H1 (cell line): ENCODE results near the gene ECI1. TPM values are rescaled to one million over a fixed set of nuclear protein-coding genes. Genes with fewer than 3 reads are reported as not detected.

Source experiments
- CTCF ChIA-PET: fragments of 300-600 bp; sonication (Branson Sonifier 250); formaldehyde crosslinking; loops from one replicate; lab custom pipeline; 2021; ENCODE audit not compliant: partially characterized antibody; lab: Charles Lee
- POLR2A ChIA-PET: fragments of 300-600 bp; sonication (Branson Sonifier 250); formaldehyde crosslinking; loops from one replicate; lab custom pipeline; 2021; ENCODE audit warnings: inconsistent platforms; ENCODE audit not compliant: partially characterized antibody; lab: Charles Lee
- DNase-seq, 2 experiments: peaks; one replicate each; pipeline versions ENCODE4 v3.0.0 to v3.0.0-alpha.2; 2010 to 2022; ENCODE audit warnings: low spot score in 2 of 2, low read depth in 1 of 2, mixed read lengths in 1 of 2
- FAIRE-seq: peaks from 2 replicates; lab custom pipeline; 2011; peaks lifted over from hg19 to GRCh38; lab: Jason Lieb, UNC
- H2AFZ ChIP-seq: 2 replicates; pipeline ENCODE4 v1.8.1; 2012; ENCODE audit warnings: low read length, inconsistent platforms
- H2AK5ac ChIP-seq: 2 replicates; pipeline ENCODE4 v1.6.1; 2013; ENCODE audit warnings: low read depth, low read length
- H2BK120ac ChIP-seq: replicated peaks from 2 replicates; pipeline ENCODE3; 2013; ENCODE audit warnings: low read depth, low read length, inconsistent platforms
- H2BK12ac ChIP-seq: 2 replicates; pipeline ENCODE4 v1.6.1; 2013; ENCODE audit warnings: low read depth, low read length
- H2BK15ac ChIP-seq: 2 replicates; pipeline ENCODE4 v1.6.1; 2013; ENCODE audit warnings: low read length
- H2BK20ac ChIP-seq: 2 replicates; pipeline ENCODE4 v1.6.1; 2013; ENCODE audit warnings: low read length
- H2BK5ac ChIP-seq: 2 replicates; pipeline ENCODE4 v1.6.1; 2013; ENCODE audit warnings: low read depth, low read length
- H3K14ac ChIP-seq: 2 replicates; pipeline ENCODE4 v1.6.1; 2013; ENCODE audit warnings: inconsistent platforms; ENCODE audit not compliant: insufficient read length
- H3K18ac ChIP-seq: 2 replicates; pipeline ENCODE4 v1.6.1; 2013; ENCODE audit warnings: low read length; ENCODE audit errors: extremely low read depth
- H3K23ac ChIP-seq: 2 replicates; pipeline ENCODE4 v1.6.1; 2013; ENCODE audit warnings: inconsistent platforms; ENCODE audit not compliant: insufficient read length
- H3K23me2 ChIP-seq: 2 replicates; pipeline ENCODE4 v1.6.1; 2013; ENCODE audit warnings: low read depth, low read length
- H3K27ac ChIP-seq: 2 replicates; pipeline ENCODE4 v1.6.1; 2011; ENCODE audit warnings: low read depth, low read length, inconsistent platforms
- H3K27me3 ChIP-seq, 4 experiments: replicated peaks in 1 of 4; 1 replicate in 1 of 4; 2 replicates in 3 of 4; pipeline versions ENCODE4 v1.6.1 to v1.8.1; 2011 to 2013; ENCODE audit warnings: low read length in 3 of 4, mild to moderate bottlenecking in 3 of 4, inconsistent platforms in 2 of 4, mixed read lengths in 2 of 4, moderate library complexity in 1 of 4; ENCODE audit not compliant: control insufficient read depth in 3 of 4, insufficient read depth in 3 of 4; ENCODE audit errors: extremely low read depth in 1 of 4
- H3K36me3 ChIP-seq, 4 experiments: 2 replicates each; pipeline versions ENCODE4 v1.6.1 to v1.8.1; 2011 to 2013; ENCODE audit warnings: mild to moderate bottlenecking in 4 of 4, low read length in 3 of 4, moderate library complexity in 2 of 4, control low read depth in 1 of 4, inconsistent platforms in 1 of 4; ENCODE audit not compliant: insufficient read depth in 4 of 4, control insufficient read depth in 2 of 4
- H3K4ac ChIP-seq: replicated peaks from 2 replicates; pipeline ENCODE3; 2013; ENCODE audit warnings: low read length, low read depth, mixed read lengths, inconsistent platforms; ENCODE audit not compliant: insufficient read length
- H3K4me1 ChIP-seq, 4 experiments: replicated peaks in 1 of 4; 1 replicate in 1 of 4; 2 replicates in 3 of 4; pipeline versions ENCODE4 v1.6.1 to v1.8.1; 2011 to 2013; ENCODE audit warnings: low read length in 3 of 4, inconsistent platforms in 2 of 4, mixed read lengths in 1 of 4; ENCODE audit not compliant: insufficient read depth in 4 of 4, control insufficient read depth in 3 of 4
- H3K4me2 ChIP-seq, 2 experiments: 2 replicates each; pipeline versions ENCODE4 v1.6.1 to v1.8.1; 2011 to 2013; ENCODE audit warnings: low read depth in 2 of 2, low read length in 2 of 2, control low read depth in 1 of 2, inconsistent platforms in 1 of 2, mild to moderate bottlenecking in 1 of 2; ENCODE audit not compliant: insufficient read depth in 1 of 2
- H3K4me3 ChIP-seq, 4 experiments: fragments of 200-600, 300-600 bp in 1 of 4; sonication (generic), shearing (Covaris generic), sonication (Bioruptor Twin) in 1 of 4; 2 replicates each; pipeline versions ENCODE4 v1.5.1 to v1.8.1; 2011 to 2016; ENCODE audit warnings: low read length in 4 of 4, low read depth in 3 of 4, control low read depth in 2 of 4, inconsistent platforms in 2 of 4, mild to moderate bottlenecking in 2 of 4, mixed read lengths in 1 of 4, moderate library complexity in 1 of 4; ENCODE audit not compliant: insufficient read depth in 2 of 4; ENCODE audit errors: extremely low read depth in 1 of 4
- H3K56ac ChIP-seq: replicated peaks from 2 replicates; pipeline ENCODE3; 2013; ENCODE audit warnings: low read depth, mild to moderate bottlenecking, mixed read lengths, low read length, inconsistent platforms; ENCODE audit not compliant: insufficient read length
- H3K79me1 ChIP-seq: 2 replicates; pipeline ENCODE4 v1.6.1; 2013; ENCODE audit warnings: low read depth, low read length, control low read depth
- H3K79me2 ChIP-seq, 2 experiments: 2 replicates each; pipeline versions ENCODE4 v1.6.1 to v1.8.1; 2012 to 2013; ENCODE audit warnings: low read length in 2 of 2, mild to moderate bottlenecking in 2 of 2, inconsistent platforms in 1 of 2; ENCODE audit not compliant: insufficient read depth in 2 of 2, control insufficient read depth in 1 of 2
- H3K9ac ChIP-seq, 4 experiments: replicated peaks in 1 of 4; 1 replicate in 1 of 4; 2 replicates in 3 of 4; pipeline versions ENCODE4 v1.6.1 to v1.8.1; 2011 to 2013; ENCODE audit warnings: low read depth in 3 of 4, low read length in 3 of 4, control low read depth in 2 of 4, mild to moderate bottlenecking in 2 of 4, moderate library complexity in 2 of 4, inconsistent platforms in 1 of 4; ENCODE audit errors: extremely low read depth in 1 of 4
- H3K9me3 ChIP-seq, 2 experiments: 2 replicates each; pipeline versions ENCODE4 v1.6.1 to v1.8.1; 2012 to 2013; ENCODE audit warnings: mild to moderate bottlenecking in 2 of 2, moderate library complexity in 2 of 2, control low read depth in 1 of 2, inconsistent platforms in 1 of 2, low read depth in 1 of 2, low read length in 1 of 2, mixed read lengths in 1 of 2; ENCODE audit not compliant: insufficient read depth in 2 of 2
- H4K20me1 ChIP-seq, 2 experiments: replicated peaks in 1 of 2; 2 replicates each; pipeline versions ENCODE3 to v1.8.1; 2011 to 2013; ENCODE audit warnings: inconsistent platforms in 2 of 2, low read length in 2 of 2, mild to moderate bottlenecking in 1 of 2; ENCODE audit not compliant: insufficient read depth in 2 of 2, control insufficient read depth in 1 of 2
- H4K5ac ChIP-seq: 2 replicates; pipeline ENCODE4 v1.6.1; 2013; ENCODE audit warnings: low read length, low read depth, mixed read lengths, inconsistent platforms; ENCODE audit not compliant: insufficient read length
- H4K8ac ChIP-seq: 2 replicates; pipeline ENCODE4 v1.8.0; 2013; ENCODE audit warnings: mild to moderate bottlenecking, moderate library complexity, low read length, inconsistent platforms; ENCODE audit not compliant: insufficient read depth; ENCODE audit errors: extremely low read depth
- H4K91ac ChIP-seq: replicated peaks from 2 replicates; pipeline ENCODE3; 2013; ENCODE audit warnings: low read length, mixed read lengths, inconsistent platforms; ENCODE audit not compliant: insufficient read length
- GTF2F1 ChIP-seq: IDR thresholded peaks from 2 replicates; pipeline ENCODE4 v1.6.1; 2012; ENCODE audit warnings: low read depth, low read length, improper control_type of control experiment, borderline replicate concordance
- JUND ChIP-seq: IDR thresholded peaks from 2 replicates; pipeline ENCODE4 v1.6.1; 2011; ENCODE audit warnings: mild to moderate bottlenecking, improper control_type of control experiment, low read length
- SUZ12 ChIP-seq: fragments of 200-600 bp; sonication (generic); IDR thresholded peaks from 2 replicates; pipeline ENCODE4 v1.6.1; 2012; ENCODE audit warnings: mild to moderate bottlenecking, inconsistent platforms, low read length, moderate library complexity, mixed read lengths
- TEAD4 ChIP-seq: IDR thresholded peaks from 2 replicates; pipeline ENCODE4 v1.6.1; 2012; ENCODE audit warnings: low read depth, low read length, inconsistent platforms, mixed read lengths
- WGBS, 2 experiments: shearing (Covaris generic) in 1 of 2; methylation state at CpG; one replicate each; pipeline versions ENCODE4 v1.1.6 to v1.1.7; 2013 to 2015; ENCODE audit warnings: low lambda C conversion rate in 2 of 2, mixed read lengths in 2 of 2, inconsistent platforms in 1 of 2, low coverage in 1 of 2, missing lambda C conversion rate in 1 of 2; ENCODE audit not compliant: insufficient replicate concordance in 2 of 2, insufficient coverage in 1 of 2, insufficient read length in 1 of 2; ENCODE audit errors: extremely low coverage in 1 of 2, missing lambda C conversion rate in 1 of 2; 5-methylcytosine and 5-hydroxymethylcytosine counted together
- polyA plus RNA-seq, 7 experiments: library from polyadenylated mRNA; depleted of rRNA in 3 of 7; stranded (reverse) in 5 of 7; unstranded in 2 of 7; fragments of >200 nt in 5 of 7; fragments of 200-250 nt in 2 of 7; gene quantifications; 1 replicate in 5 of 7; 2 replicates in 1 of 7; 4 replicates in 1 of 7; pipeline versions ENCODE4 v1.2.1 to v1.2.3, GENCODE V29; 2011 to 2013; ENCODE audit warnings: missing spikeins in 2 of 7, mixed read lengths in 2 of 7
- total RNA-seq: library from RNA; stranded (reverse); fragmentation: NEBNext Ultra II Directional; extraction: Animal tissue kit (Norgen Biotek cat#: 25700); gene quantifications from 2 replicates; pipeline ENCODE4 v1.2.1, GENCODE V29; 2021
- TF ChIP-seq, protein P1 (sequence below): IDR thresholded peaks from 2 replicates; pipeline ENCODE4 v1.6.1; 2012; ENCODE audit warnings: inconsistent platforms

Gene ECI1
- total and polyA plus RNA-seq, 2 of the 8 experiments (the other 6 are each of a cell fraction or from before 2014, with no cell fraction given) = 79.5 to 151 TPM

DNA sequence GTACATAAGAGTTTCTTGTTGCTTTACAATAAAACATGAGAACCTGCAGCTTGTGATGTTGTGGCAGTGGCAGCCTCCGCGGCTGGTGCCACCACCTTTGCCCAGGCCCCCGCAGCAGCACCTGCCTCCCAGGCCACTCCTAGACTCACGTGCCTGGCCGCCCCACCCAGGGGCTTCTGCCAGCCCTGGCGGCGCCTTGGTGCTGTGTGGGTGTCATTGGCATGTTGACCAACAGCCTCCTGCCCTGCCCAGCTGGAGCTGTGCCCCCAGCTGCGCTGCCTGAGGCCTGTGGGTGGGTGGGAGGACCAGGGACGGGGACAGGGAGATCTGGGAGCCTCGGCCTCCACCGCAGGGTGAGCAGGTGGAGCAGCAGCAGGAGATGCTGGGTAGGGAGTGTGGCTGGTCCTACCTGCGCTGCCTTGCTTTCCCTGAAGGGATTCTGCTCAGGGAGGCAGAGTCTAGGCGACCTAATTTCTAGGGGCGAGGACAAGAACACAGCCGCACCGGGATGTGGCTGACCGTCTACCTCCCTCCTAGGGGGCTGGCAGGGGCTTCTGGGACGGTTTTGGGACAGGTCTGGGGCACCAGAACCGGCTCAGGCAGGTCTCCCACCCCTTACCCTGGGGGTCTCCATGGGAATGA, 15.6 kb downstream of the ECI1 start:
- no peak overlapping the region for H3K4ac ChIP-seq
- peaks cover 16% of the 10 kb centered on the region; the same call in 1 of the 2 replicates for H3K23me2 ChIP-seq
- no peak overlapping the region for H3K56ac ChIP-seq
- no peaks in the 10 kb centered on the region for H3K9me3 ChIP-seq
- peaks cover 4 to 20% (median 16%) of the 10 kb centered on the region in 4 experiments; a peak in 6 of 7 replicates for H3K27me3 ChIP-seq
- no peak overlapping the region for H3K9ac ChIP-seq
- H2AFZ ChIP-seq = no peak overlapping the region
- H2BK15ac ChIP-seq = no peak overlapping the region
- peak overlapping the region in 1 of 4 experiments; percentile 63; a peak in 3 of 8 replicates for H3K4me3 ChIP-seq
- no peak overlapping the region for H2BK5ac ChIP-seq
- peak overlapping the region; percentile 78 to 82 for H3K4me2 ChIP-seq
- H4K8ac ChIP-seq = no peak overlapping the region
- H3K23ac ChIP-seq = no peak overlapping the region
- TF ChIP-seq GTF2F1 (no peak), TEAD4 (no peak), SUZ12 (no peak), JUND (no peak)
- TF ChIP-seq, protein P1, sequence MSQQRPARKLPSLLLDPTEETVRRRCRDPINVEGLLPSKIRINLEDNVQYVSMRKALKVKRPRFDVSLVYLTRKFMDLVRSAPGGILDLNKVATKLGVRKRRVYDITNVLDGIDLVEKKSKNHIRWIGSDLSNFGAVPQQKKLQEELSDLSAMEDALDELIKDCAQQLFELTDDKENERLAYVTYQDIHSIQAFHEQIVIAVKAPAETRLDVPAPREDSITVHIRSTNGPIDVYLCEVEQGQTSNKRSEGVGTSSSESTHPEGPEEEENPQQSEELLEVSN = no peak
- no peaks in the 10 kb centered on the region for H3K79me2 ChIP-seq
- H4K5ac ChIP-seq = no peak overlapping the region
- no peaks in the 10 kb centered on the region for H3K79me1 ChIP-seq
- no peak overlapping the region for H2AK5ac ChIP-seq
- H3K18ac ChIP-seq = no peak overlapping the region
- peaks cover 0 to 14% of the 10 kb centered on the region in 2 experiments for H4K20me1 ChIP-seq
- no peak overlapping the region for H2BK120ac ChIP-seq
- peaks cover 3 to 40% (median 5%) of the 10 kb centered on the region in 4 experiments; a peak in 4 of 8 replicates for H3K36me3 ChIP-seq
- H2BK20ac ChIP-seq = no peak overlapping the region
- no peak overlapping the region for H3K27ac ChIP-seq
- H3K4me1 ChIP-seq = peaks cover 0 to 19% (median 10%) of the 10 kb centered on the region in 4 experiments; a peak in 5 of 7 replicates
- DNase-seq (no peak), FAIRE-seq (no peak)
- CTCF ChIA-PET = interaction anchor here (1.0 to 2.7 kb wide), 4 partner anchors 9 to 41 kb away, joined by 4 to 9 read pairs (median 6); partner anchors contain the start of gene ECI1
- WGBS, 2 experiments = 80% methylated on average over 19 of the region's 19 CpGs; no CpG with 5 or more reads in 1 of the 2 experiments
- H2BK12ac ChIP-seq = no peak overlapping the region
- H3K14ac ChIP-seq = no peak overlapping the region
- POLR2A ChIA-PET = interaction anchor here (0.8 to 8.6 kb wide), 17 partner anchors 9 to 296 kb away, joined by 3 to 181 read pairs (median 6); partner anchors contain the start of genes CEMP1, E4F1, ECI1 and MLST8
- H4K91ac ChIP-seq = no peak overlapping the region
